Mesendoderm (in vitro differentiated cells): ENCODE data around the gene GDF15.
"Not testable (repeated sequence)": the region's sequence is repeated elsewhere in the genome, so short reads cannot be mapped to it uniquely, and the experiment has no call there.

ENCODE experiments used
- DNase-seq: peaks from one replicate; pipeline ENCODE4 v3.0.0; 2013
- H2AK5ac ChIP-seq: 2 replicates; pipeline ENCODE4 v1.6.1; 2013; ENCODE audit warnings: low read length, inconsistent platforms
- H2BK120ac ChIP-seq: 2 replicates; pipeline ENCODE4 v1.6.1; 2013; ENCODE audit warnings: low read depth, mild to moderate bottlenecking, low read length, moderate library complexity, mixed read lengths
- H2BK15ac ChIP-seq: replicated peaks from 2 replicates; pipeline ENCODE4 v1.6.1; 2013; ENCODE audit warnings: low read depth, mild to moderate bottlenecking, moderate library complexity
- H2BK5ac ChIP-seq: 2 replicates; pipeline ENCODE4 v1.6.1; 2013; ENCODE audit warnings: low read length, inconsistent platforms
- H3K18ac ChIP-seq: 2 replicates; pipeline ENCODE4 v1.6.1; 2013; ENCODE audit warnings: mild to moderate bottlenecking, low read length, mixed read lengths
- H3K23ac ChIP-seq: one replicate; pipeline ENCODE4 v1.6.1; 2013; ENCODE audit warnings: low read length
- H3K27ac ChIP-seq: 2 replicates; pipeline ENCODE4 v1.5.1; 2013; ENCODE audit warnings: low read depth, mild to moderate bottlenecking, inconsistent platforms, low read length, moderate library complexity
- H3K27me3 ChIP-seq: 2 replicates; pipeline ENCODE4 v1.6.1; 2013; ENCODE audit warnings: low read length, control low read depth, mild to moderate bottlenecking, inconsistent platforms; ENCODE audit not compliant: insufficient read depth, poor library complexity
- H3K36me3 ChIP-seq: 2 replicates; pipeline ENCODE4 v1.6.1; 2013; ENCODE audit warnings: low read length, inconsistent platforms; ENCODE audit not compliant: control insufficient read depth, insufficient read depth
- H3K4ac ChIP-seq: one replicate; pipeline ENCODE4 v1.6.1; 2013; ENCODE audit warnings: low read depth, mild to moderate bottlenecking, low read length, moderate library complexity
- H3K4me1 ChIP-seq: 2 replicates; pipeline ENCODE4 v1.6.1; 2013; ENCODE audit warnings: low read depth, low read length, inconsistent platforms; ENCODE audit not compliant: control insufficient read depth
- H3K4me2 ChIP-seq: 2 replicates; pipeline ENCODE4 v1.6.1; 2013; ENCODE audit warnings: low read length
- H3K4me3 ChIP-seq: 2 replicates; pipeline ENCODE4 v1.5.1; 2013; ENCODE audit warnings: mild to moderate bottlenecking, low read length
- H3K56ac ChIP-seq: one replicate; pipeline ENCODE4 v1.6.1; 2013; ENCODE audit warnings: low read length
- H3K79me1 ChIP-seq: 2 replicates; pipeline ENCODE4 v1.6.1; 2013; ENCODE audit warnings: low read length, inconsistent platforms
- H3K79me2 ChIP-seq: 2 replicates; pipeline ENCODE4 v1.6.1; 2013; ENCODE audit warnings: mild to moderate bottlenecking, low read length; ENCODE audit not compliant: control insufficient read depth, insufficient read depth
- H3K9ac ChIP-seq: 2 replicates; pipeline ENCODE4 v1.6.1; 2013; ENCODE audit warnings: low read length, inconsistent platforms
- H4K5ac ChIP-seq: one replicate; pipeline ENCODE4 v1.6.1; 2013; ENCODE audit warnings: low read length
- H4K8ac ChIP-seq: one replicate; pipeline ENCODE4 v1.6.1; 2013; ENCODE audit warnings: low read depth, mild to moderate bottlenecking, control low read depth, low read length, moderate library complexity
- WGBS: extraction: QIAGEN DNeasy Blood & Tissue Kit; methylation state at CpG from one replicate; pipeline ENCODE4 v1.1.7; 2013; ENCODE audit warnings: low lambda C conversion rate, missing lambda C conversion rate; ENCODE audit not compliant: insufficient coverage; ENCODE audit errors: extremely low coverage; 5-methylcytosine and 5-hydroxymethylcytosine counted together

Gene GDF15

GRCh38 chr19:18397242-18398202 lies 11.6 kb downstream of the GDF15 start, which contains the start of gene LRRC25:
Gene LRRC25 (minus strand): TSS chr19:18397622. CDS start chr19:18396963, 659 bp downstream.
- Histone ChIP-seq H3K4me3 (no peak within 1 kb of the TSS), H3K23ac (no peak within 1 kb of the TSS), H2AK5ac (no peak within 1 kb of the TSS), H4K5ac (no peak within 1 kb of the TSS), H3K4me1 (no peaks in the 10 kb centered on the region), H3K4ac (no peak within 1 kb of the TSS), H3K56ac (peak within 1 kb of the TSS; percentile 15), H4K8ac (no peak within 1 kb of the TSS), H2BK120ac (no peak within 1 kb of the TSS), H2BK5ac (no peak within 1 kb of the TSS), H3K4me2 (no peak within 1 kb of the TSS), H3K9ac (no peak within 1 kb of the TSS), H3K18ac (no peak within 1 kb of the TSS), H3K27me3 (no peaks in the 10 kb centered on the region), H3K27ac (no peak within 1 kb of the TSS), H2BK15ac (no peak within 1 kb of the TSS), H3K36me3 (no peaks in the 10 kb centered on the region), H3K79me1 (no peaks in the 10 kb centered on the region), H3K79me2 (no peaks in the 10 kb centered on the region)
- no CpG with 5 or more reads among the region's 33 CpGs for WGBS
- peak; percentile 70 for DNase-seq

DNA sequence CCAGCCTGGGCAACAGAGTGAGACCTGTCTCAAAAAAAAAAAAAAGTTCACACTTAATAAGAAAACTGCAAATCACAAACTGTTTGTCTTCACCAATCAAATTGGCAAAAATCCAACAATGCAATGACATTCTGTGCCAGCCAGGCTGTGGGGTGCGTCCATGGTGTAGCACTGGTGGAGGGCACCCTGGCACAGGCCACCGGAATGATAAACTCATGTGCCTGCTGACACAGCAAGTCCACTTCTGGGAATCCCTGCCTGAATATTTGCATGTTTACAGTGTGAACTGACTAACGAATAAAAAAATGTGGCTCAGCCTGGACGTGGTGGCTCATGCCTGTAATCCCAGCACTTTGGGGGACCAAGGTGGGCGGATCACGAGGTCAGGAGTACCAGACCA lies 13.1 kb downstream of the GDF15 start:
- no peaks in the 10 kb centered on the region for H3K36me3 ChIP-seq
- no peak overlapping the region for H3K9ac ChIP-seq
- no peak overlapping the region for H2AK5ac ChIP-seq
- no peaks in the 10 kb centered on the region for H3K27me3 ChIP-seq
- H3K79me2 ChIP-seq, result no peaks in the 10 kb centered on the region
- no peak overlapping the region for H3K56ac ChIP-seq
- H3K4ac ChIP-seq, result no peak overlapping the region
- no peak overlapping the region for H3K27ac ChIP-seq
- H3K18ac ChIP-seq, result no peak overlapping the region
- no peak overlapping the region for H3K4me3 ChIP-seq
- no peak overlapping the region for H3K23ac ChIP-seq
- H4K8ac ChIP-seq, result no peak overlapping the region
- H2BK120ac ChIP-seq, result no peak overlapping the region
- H3K4me2 ChIP-seq, result no peak overlapping the region
- H2BK15ac ChIP-seq, result no peak overlapping the region
- WGBS, result no CpG with 5 or more reads among the region's 6 CpGs
- H3K4me1 ChIP-seq, result no peaks in the 10 kb centered on the region
- H2BK5ac ChIP-seq, result no peak overlapping the region
- H4K5ac ChIP-seq, result no peak overlapping the region
- DNase-seq, result no peak
- no peaks in the 10 kb centered on the region for H3K79me1 ChIP-seq

GRCh38 chr19:18401580-18402112 lies 15.7 kb downstream of the GDF15 start:
- Histone ChIP-seq H3K4me3 (no peak overlapping the region), H3K56ac (no peak overlapping the region), H4K8ac (no peak overlapping the region), H2AK5ac (no peak overlapping the region), H3K79me1 (no peaks in the 10 kb centered on the region), H3K36me3 (no peaks in the 10 kb centered on the region), H3K27me3 (no peaks in the 10 kb centered on the region), H3K27ac (no peak overlapping the region), H3K4me1 (no peaks in the 10 kb centered on the region), H3K4me2 (no peak overlapping the region), H2BK120ac (no peak overlapping the region), H3K9ac (no peak overlapping the region), H3K18ac (no peak overlapping the region), H2BK15ac (no peak overlapping the region), H3K79me2 (no peaks in the 10 kb centered on the region), H2BK5ac (no peak overlapping the region), H3K4ac (no peak overlapping the region), H4K5ac (no peak overlapping the region), H3K23ac (no peak overlapping the region)
- DNase-seq, result peak; percentile 81
- no CpG with 5 or more reads among the region's 7 CpGs for WGBS

GRCh38 chr19:18402455-18403248 lies 16.7 kb downstream of the GDF15 start:
- H3K27ac ChIP-seq, H3K79me2 ChIP-seq, H2BK120ac ChIP-seq, H3K79me1 ChIP-seq, H3K4me3 ChIP-seq, H3K9ac ChIP-seq, H3K4me2 ChIP-seq, H4K5ac ChIP-seq, H3K4ac ChIP-seq, H4K8ac ChIP-seq, H2BK5ac ChIP-seq, H3K23ac ChIP-seq, H2BK15ac ChIP-seq, H3K27me3 ChIP-seq, H3K4me1 ChIP-seq, H3K56ac ChIP-seq, H2AK5ac ChIP-seq, H3K18ac ChIP-seq, H3K36me3 ChIP-seq, DNase-seq: not testable (repeated sequence)
- no CpG with 5 or more reads among the region's 18 CpGs for WGBS

DNA sequence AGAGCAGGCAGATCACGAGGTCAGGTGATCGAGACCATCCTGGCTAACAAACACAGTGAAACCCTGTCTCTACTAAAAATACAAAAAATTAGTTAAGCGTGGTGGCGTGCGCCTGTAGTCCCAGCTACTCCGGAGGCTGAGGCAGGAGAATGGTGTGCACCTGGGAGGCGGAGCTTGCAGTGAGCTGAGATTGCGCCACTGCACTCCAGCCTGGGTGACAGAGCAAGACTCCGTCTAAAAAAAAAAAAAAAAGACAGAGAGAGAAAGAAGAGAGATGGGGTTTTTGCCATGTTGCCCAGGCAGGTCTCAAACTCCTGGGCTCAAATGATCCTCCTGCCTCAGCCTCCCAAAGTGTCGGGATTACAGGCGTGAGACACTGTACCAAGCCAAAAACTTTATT lies 19.8 kb downstream of the GDF15 start:
- not testable (repeated sequence) for H3K9ac ChIP-seq, H3K4ac ChIP-seq, H2BK15ac ChIP-seq, H4K5ac ChIP-seq, DNase-seq, H3K36me3 ChIP-seq, H2BK120ac ChIP-seq, H2AK5ac ChIP-seq, H3K4me1 ChIP-seq, H4K8ac ChIP-seq, H3K4me3 ChIP-seq, H2BK5ac ChIP-seq, H3K18ac ChIP-seq, H3K27ac ChIP-seq, H3K79me1 ChIP-seq, H3K23ac ChIP-seq, H3K56ac ChIP-seq, H3K4me2 ChIP-seq, H3K79me2 ChIP-seq, H3K27me3 ChIP-seq
- WGBS, result no CpG with 5 or more reads among the region's 11 CpGs
